H9 (cell line): ENCODE measurements around the gene CNKSR1. TPM values are rescaled to one million over a fixed set of nuclear protein-coding genes. Genes with fewer than 3 reads are reported as not detected.

Source experiments
- DNase-seq: peaks from one replicate; pipeline ENCODE4 v3.0.0-alpha.2; 2017
- H2AFZ ChIP-seq: one replicate; pipeline ENCODE4 v1.6.1; 2013; ENCODE audit warnings: mild to moderate bottlenecking, low read length, control low read depth, moderate library complexity
- H2AK5ac ChIP-seq: 2 replicates; pipeline ENCODE4 v1.6.1; 2013; ENCODE audit warnings: low read length, control low read depth, mixed read lengths; ENCODE audit not compliant: insufficient read length
- H2BK120ac ChIP-seq: one replicate; pipeline ENCODE4 v1.6.1; 2013; ENCODE audit warnings: low read depth, mild to moderate bottlenecking, low read length, control low read depth, inconsistent platforms; ENCODE audit not compliant: poor library complexity, severe bottlenecking
- H2BK12ac ChIP-seq: 2 replicates; pipeline ENCODE4 v1.6.1; 2013; ENCODE audit warnings: low read length, control low read depth, mixed read lengths, low read depth; ENCODE audit not compliant: insufficient read length
- H2BK15ac ChIP-seq: 2 replicates; pipeline ENCODE4 v1.6.1; 2013; ENCODE audit warnings: low read depth, low read length, control low read depth
- H2BK20ac ChIP-seq: one replicate; pipeline ENCODE4 v1.6.1; 2013; ENCODE audit warnings: low read depth, mild to moderate bottlenecking, low read length, control low read depth, inconsistent platforms; ENCODE audit not compliant: poor library complexity, severe bottlenecking
- H2BK5ac ChIP-seq: 2 replicates; pipeline ENCODE4 v1.6.1; 2013; ENCODE audit warnings: low read length, control low read depth, mixed read lengths; ENCODE audit not compliant: insufficient read length
- H3K14ac ChIP-seq: 2 replicates; pipeline ENCODE4 v1.6.1; 2013; ENCODE audit warnings: low read length, control low read depth; ENCODE audit not compliant: insufficient read depth
- H3K18ac ChIP-seq: 2 replicates; pipeline ENCODE4 v1.6.1; 2013; ENCODE audit warnings: low read depth, mild to moderate bottlenecking, mixed read lengths, low read length, control low read depth; ENCODE audit not compliant: insufficient read length
- H3K23ac ChIP-seq: 2 replicates; pipeline ENCODE4 v1.6.1; 2013; ENCODE audit warnings: low read length, control low read depth, mixed read lengths, low read depth; ENCODE audit not compliant: insufficient read length
- H3K23me2 ChIP-seq: 2 replicates; pipeline ENCODE4 v1.6.1; 2013; ENCODE audit warnings: low read depth, mild to moderate bottlenecking, mixed read lengths, low read length, control low read depth; ENCODE audit not compliant: insufficient read length, poor library complexity, severe bottlenecking
- H3K27ac ChIP-seq: 2 replicates; pipeline ENCODE4 v1.5.1; 2013; ENCODE audit warnings: low read length, control low read depth, mixed read lengths, low read depth; ENCODE audit not compliant: insufficient read length
- H3K27me3 ChIP-seq: 2 replicates; pipeline ENCODE4 v1.6.1; 2013; ENCODE audit warnings: low read length, control low read depth, inconsistent platforms; ENCODE audit not compliant: insufficient read depth
- H3K4ac ChIP-seq: 2 replicates; pipeline ENCODE4 v1.6.1; 2013; ENCODE audit warnings: low read depth, mild to moderate bottlenecking, control low read depth, inconsistent platforms, low read length, moderate library complexity
- H3K4me1 ChIP-seq: 2 replicates; pipeline ENCODE4 v1.6.1; 2013; ENCODE audit warnings: low read length, control low read depth, inconsistent platforms; ENCODE audit not compliant: insufficient read depth
- H3K4me2 ChIP-seq: 2 replicates; pipeline ENCODE4 v1.6.1; 2013; ENCODE audit warnings: low read length, control low read depth, mixed read lengths; ENCODE audit not compliant: insufficient read length, insufficient read depth
- H3K56ac ChIP-seq: 2 replicates; pipeline ENCODE4 v1.6.1; 2013; ENCODE audit warnings: low read depth, mild to moderate bottlenecking, mixed read lengths, low read length, control low read depth; ENCODE audit not compliant: insufficient read length
- H3K79me1 ChIP-seq: 2 replicates; pipeline ENCODE4 v1.6.1; 2013; ENCODE audit warnings: low read depth, mild to moderate bottlenecking, moderate library complexity, low read length, control low read depth, inconsistent platforms; ENCODE audit not compliant: insufficient read depth, poor library complexity, severe bottlenecking
- H3K79me2 ChIP-seq: 2 replicates; pipeline ENCODE4 v1.6.1; 2013; ENCODE audit warnings: low read length, control low read depth, inconsistent platforms; ENCODE audit not compliant: insufficient read depth
- H3K9ac ChIP-seq: 2 replicates; pipeline ENCODE4 v1.6.1; 2013; ENCODE audit warnings: low read length, control low read depth, mixed read lengths; ENCODE audit not compliant: insufficient read length; ENCODE audit errors: extremely low read depth
- H3K9me3 ChIP-seq: one replicate; pipeline ENCODE4 v1.6.1; 2013; ENCODE audit warnings: low read depth, low read length, inconsistent platforms; ENCODE audit not compliant: control insufficient read depth
- H3T11ph ChIP-seq: one replicate; pipeline ENCODE4 v1.6.1; 2013; ENCODE audit warnings: mild to moderate bottlenecking, low read length, control low read depth, inconsistent platforms
- H4K20me1 ChIP-seq: one replicate; pipeline ENCODE4 v1.6.1; 2013; ENCODE audit not compliant: control insufficient read depth, insufficient read length, insufficient read depth
- H4K5ac ChIP-seq: 2 replicates; pipeline ENCODE4 v1.6.1; 2013; ENCODE audit warnings: low read depth, mild to moderate bottlenecking, mixed read lengths, low read length, control low read depth; ENCODE audit not compliant: insufficient read length
- H4K8ac ChIP-seq: replicated peaks from 2 replicates; pipeline ENCODE4 v1.6.1; 2013; ENCODE audit warnings: low read length, control low read depth, mixed read lengths, low read depth; ENCODE audit not compliant: insufficient read length
- H4K91ac ChIP-seq: 2 replicates; pipeline ENCODE4 v1.6.1; 2013; ENCODE audit warnings: low read depth, mild to moderate bottlenecking, moderate library complexity, mixed read lengths, low read length, control low read depth; ENCODE audit not compliant: insufficient read length
- H3K27ac Mint-ChIP-seq, 3 experiments: 2 replicates in 2 of 3; 3 replicates in 1 of 3; pipeline ENCODE4 v1.8.0; 2020 to 2021; ENCODE audit warnings: mixed read lengths in 3 of 3, mild to moderate bottlenecking in 1 of 3, moderate library complexity in 1 of 3
- H3K27me3 Mint-ChIP-seq: 2 replicates; pipeline ENCODE4 v1.8.0; 2021; ENCODE audit warnings: low read depth, mild to moderate bottlenecking, moderate library complexity, mixed read lengths
- H3K36me3 Mint-ChIP-seq, 3 experiments: 2 replicates in 2 of 3; 3 replicates in 1 of 3; pipeline ENCODE4 v1.8.0; 2020 to 2021; ENCODE audit warnings: low read depth in 3 of 3, mixed read lengths in 3 of 3; ENCODE audit not compliant: insufficient read depth in 1 of 3
- H3K4me1 Mint-ChIP-seq, 2 experiments: 2 replicates each; pipeline ENCODE4 v1.8.0; 2020; ENCODE audit warnings: mixed read lengths in 2 of 2
- H3K4me3 Mint-ChIP-seq, 2 experiments: 2 replicates in 1 of 2; 3 replicates in 1 of 2; pipeline ENCODE4 v1.8.0; 2020 to 2021; ENCODE audit warnings: mild to moderate bottlenecking in 2 of 2, mixed read lengths in 2 of 2, moderate library complexity in 1 of 2
- H3K9me3 Mint-ChIP-seq, 2 experiments: 2 replicates in 1 of 2; 3 replicates in 1 of 2; pipeline ENCODE4 v1.8.0; 2020; ENCODE audit warnings: mild to moderate bottlenecking in 2 of 2, mixed read lengths in 2 of 2, moderate library complexity in 1 of 2
- CTCF ChIP-seq: fragments of 200-600 bp; sonication (generic); conservative IDR thresholded peaks from 3 replicates; pipeline ENCODE4 v1.8.0; 2021; ENCODE audit warnings: antibody characterized with exemption, mild to moderate bottlenecking
- WGBS: extraction: QIAGEN DNeasy Blood & Tissue Kit; methylation state at CpG from one replicate; pipeline ENCODE4 v1.1.7; 2013; ENCODE audit warnings: missing lambda C conversion rate, low lambda C conversion rate, mixed read lengths; ENCODE audit not compliant: insufficient read length; ENCODE audit errors: extremely low coverage; 5-methylcytosine and 5-hydroxymethylcytosine counted together
- total RNA-seq: library from RNA; stranded (reverse); gene quantifications from 2 replicates; pipeline ENCODE4 v1.2.1, GENCODE V29; 2021

Gene CNKSR1
- total RNA-seq, 1 experiment from 2014 or later = 26.3 TPM

- Histone ChIP-seq H3K4me1 (no peaks in the 10 kb centered on the region), H3K9ac (no peak overlapping the region), H3K56ac (no peak overlapping the region), H3K4me2 (no peak overlapping the region), H2AK5ac (no peak overlapping the region), H4K91ac (no peak overlapping the region), H3K27ac (no peak overlapping the region), H3T11ph (no peak overlapping the region), H3K79me2 (no peaks in the 10 kb centered on the region), H3K14ac (no peak overlapping the region), H3K23ac (no peak overlapping the region), H3K18ac (no peak overlapping the region), H3K23me2 (no peaks in the 10 kb centered on the region), H3K27me3 (no peaks in the 10 kb centered on the region), H2BK15ac (no peak overlapping the region), H2BK5ac (no peak overlapping the region), H2BK12ac (no peak overlapping the region), H4K20me1 (no peaks in the 10 kb centered on the region), H3K9me3 (no peaks in the 10 kb centered on the region), H3K4ac (no peak overlapping the region), H3K79me1 (no peaks in the 10 kb centered on the region), H4K8ac (no peak overlapping the region), H2BK120ac (no peak overlapping the region), H2AFZ (peak overlapping the region; percentile 80), H4K5ac (no peak overlapping the region), H2BK20ac (no peak overlapping the region)
- Mint-ChIP-seq H3K27ac (no peak overlapping the region), H3K36me3 (no peaks in the 10 kb centered on the region), H3K4me1 (peaks cover 6 to 8% of the 10 kb centered on the region in 2 experiments), H3K9me3 (peaks cover 0 to 2% of the 10 kb centered on the region in 2 experiments; a peak in 1 of 5 replicates), H3K4me3 (no peak overlapping the region), H3K27me3 (peaks cover 11% of the 10 kb centered on the region)
- no peak for TF ChIP-seq CTCF
- no CpG with 5 or more reads among the region's 3 CpGs for WGBS
- DNase-seq = no peak
Measured at GRCh38 chr1:26138974-26139558, 38.2 kb upstream of the CNKSR1 start.
